ENCODE measurements around the gene ZNF576. TPM values are rescaled to one million over a fixed set of nuclear protein-coding genes. Genes with fewer than 3 reads are reported as not detected.

Gene ZNF576
- total and polyA plus RNA-seq, 2 donors (not counting 3 experiments of a cell fraction or from before 2014, with no cell fraction given) = 19.5 to 27.7 TPM

DNA sequence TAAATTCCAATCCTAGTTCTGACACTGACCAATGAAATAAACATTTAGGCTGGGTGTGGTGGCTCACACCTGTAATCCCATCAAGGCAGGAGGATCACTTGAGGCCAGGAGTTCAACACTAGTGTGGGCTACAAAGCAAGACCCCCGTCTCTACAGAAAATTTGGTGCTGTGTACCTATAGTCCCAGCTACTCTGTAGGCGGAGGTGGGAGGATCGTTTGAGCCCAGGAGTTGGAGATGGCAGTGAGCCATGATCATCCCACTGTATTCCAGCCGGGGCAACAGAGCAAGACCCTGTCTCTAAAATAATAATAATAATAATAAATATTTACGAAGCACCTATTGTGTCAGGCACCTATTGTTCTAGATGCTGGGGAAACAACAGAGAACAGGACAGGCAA lies 7.1 kb upstream of the ZNF576 start:
- Histone ChIP-seq H3K4me3 (replicated peaks in 1 of 3; ENCODE audit: insufficient read depth in 1 of 3, low read depth in 1 of 3, low read length in 3 of 3) (no peak overlapping the region), H3K36me3 (ENCODE audit: control insufficient read depth in 2 of 2, extremely low read depth in 1 of 2, insufficient read depth in 2 of 2, low read length in 2 of 2) (peaks cover 9 to 27% of the 10 kb centered on the region in 2 experiments), H3K9ac (replicated peaks; ENCODE audit: extremely low read depth, insufficient read depth, low read length) (no peak overlapping the region), H2AFZ (ENCODE audit: low read depth, low read length) (no peak overlapping the region), H4K20me1 (replicated peaks; ENCODE audit: control insufficient read depth, extremely low read depth, insufficient read depth, low read length) (no peaks in the 10 kb centered on the region), H3K27me3 (ENCODE audit: control insufficient read depth in 2 of 2, insufficient read depth in 2 of 2, low read length in 2 of 2) (no peaks in the 10 kb centered on the region), H3K9me3 (replicated peaks; ENCODE audit: control insufficient read depth, insufficient read depth, low read length) (no peaks in the 10 kb centered on the region), H3K79me2 (ENCODE audit: control insufficient read depth, insufficient read depth, low read length) (peaks cover 11% of the 10 kb centered on the region), H3K4me1 (ENCODE audit: control insufficient read depth, extremely low read depth, insufficient read depth, low read length) (peaks cover 5% of the 10 kb centered on the region), H3K4me2 (ENCODE audit: insufficient read depth, low read length) (no peak overlapping the region), H3K9me1 (replicated peaks; ENCODE audit: control insufficient read depth, extremely low read depth, insufficient read depth, low read length) (no peaks in the 10 kb centered on the region), H3K27ac (ENCODE audit: insufficient read depth, low read depth, low read length) (no peak overlapping the region)
- POLR2A ChIA-PET = interaction anchor here (0.6 kb wide), 1 partner anchor 27 kb away, joined by 4 read pairs; no protein-coding TSS in a partner anchor
- BruUV-seq (replicated peaks) = no TSS peak
- dilution Hi-C loops (cut with MboI; ENCODE audit: extremely low pct_ligation_motif_present, low sequenced_read_pairs) = no loop called here
- no peak for FAIRE-seq
- CTCF ChIA-PET = interaction anchor here (1.6 kb wide), 1 partner anchor 34 kb away, joined by 8 read pairs; no protein-coding TSS in a partner anchor
- DNase-seq (ENCODE audit: low read depth, low spot score) = no peak
- intact Hi-C loops (cut with micrococcal nuclease) = no loop called here
- TF ChIP-seq CTCF (IDR thresholded peaks at IDR 0.05; ENCODE audit: extremely low read depth in 1 of 2, insufficient read depth in 1 of 2, low read depth in 1 of 2, low read length in 2 of 2) (no peak), POLR2AphosphoS5 (IDR thresholded peaks at IDR 0.05; ENCODE audit: insufficient read depth, low read depth, low read length) (no peak), EZH2 (IDR thresholded peaks at IDR 0.05; ENCODE audit: borderline replicate concordance, low read depth, low read length, severe bottlenecking) (no peak), MAX (IDR thresholded peaks at IDR 0.05; ENCODE audit: insufficient read depth, insufficient read length) (no peak), MYC (IDR thresholded peaks at IDR 0.05; ENCODE audit: low read depth, low read length) (no peak), GATA2 (IDR thresholded peaks at IDR 0.05; ENCODE audit: insufficient read depth, insufficient read length, low read depth, low read length) (no peak), JUN (IDR thresholded peaks at IDR 0.05; ENCODE audit: borderline replicate concordance, insufficient read depth, insufficient read length, low read depth) (no peak), FOS (IDR thresholded peaks at IDR 0.05; ENCODE audit: borderline replicate concordance, insufficient read depth, low read length) (no peak), POLR2A (IDR thresholded peaks at IDR 0.05; ENCODE audit: low read depth, low read length) (no peak)

Data from endothelial cell of umbilical vein (primary cell).